ENCODE data around the gene ACSF3. TPM values are rescaled to one million over a fixed set of nuclear protein-coding genes. Genes with fewer than 3 reads are reported as not detected.

ACSF3 gene
- total RNA-seq, 1 experiment from 2014 or later: 74.5 TPM

GRCh38 chr16:89141884-89142267 lies 48.2 kb downstream of the ACSF3 start (continued):
- TF ChIP-seq CTCF (IDR thresholded peaks at IDR 0.05 in 2 of 3, conservative IDR thresholded peaks at IDR 0.05 in 1 of 3; ENCODE audit: borderline replicate concordance in 1 of 3, insufficient read depth in 1 of 3, low read depth in 2 of 3, low read length in 2 of 3) (no peak), SP1 (IDR thresholded peaks at IDR 0.05; ENCODE audit: low read depth) (no peak), SIN3A (IDR thresholded peaks at IDR 0.05; ENCODE audit: low read depth) (no peak), EGR1 (IDR thresholded peaks at IDR 0.05; ENCODE audit: low read depth) (no peak)

GRCh38 chr16:89142474-89143195 lies 49.0 kb downstream of the ACSF3 start:
- H3K9me2 ChIP-seq (ENCODE audit: insufficient read depth): no peaks in the 10 kb centered on the region
- ATAC-seq: peak; percentile 12; the same call in 1 of the 2 replicates
- peaks cover 9 to 12% of the 10 kb centered on the region in 2 experiments for H3K36me3 ChIP-seq (ENCODE audit: control insufficient read depth in 1 of 2, insufficient read depth in 2 of 2, low read length in 2 of 2)
- TF ChIP-seq ZBTB33 (IDR thresholded peaks at IDR 0.05; ENCODE audit: extremely low read depth, insufficient replicate concordance, low read length) (no peak), ZNF274 (IDR thresholded peaks at IDR 0.05; ENCODE audit: low read depth, low read length) (no peak), EZH2phosphoT487 (IDR thresholded peaks at IDR 0.05; ENCODE audit: borderline replicate concordance) (no peak), POLR2AphosphoS5 (IDR thresholded peaks at IDR 0.05; ENCODE audit: low read depth, low read length) (no peak), EGR1 (IDR thresholded peaks at IDR 0.05; ENCODE audit: low read depth) (no peak), EZH2 (IDR thresholded peaks at IDR 0.05) (no peak), SP1 (IDR thresholded peaks at IDR 0.05; ENCODE audit: low read depth) (no peak), REST (IDR thresholded peaks at IDR 0.05; ENCODE audit: low read depth) (no peak), TCF7L2 (IDR thresholded peaks at IDR 0.05; ENCODE audit: borderline replicate concordance, extremely low read depth, insufficient read depth, insufficient read length) (no peak), ATF3 (IDR thresholded peaks at IDR 0.05) (no peak)
- H3K27ac ChIP-seq (ENCODE audit: low read depth, low read length): no peak overlapping the region
- no peak overlapping the region for H2AFZ ChIP-seq (ENCODE audit: low read depth, low read length, poor library complexity, severe bottlenecking)
- H3K9ac ChIP-seq (ENCODE audit: low read length): no peak overlapping the region
- no peak overlapping the region for H3K4me2 ChIP-seq (ENCODE audit: low read length)
- H3K9me3 ChIP-seq (ENCODE audit: control insufficient read depth in 1 of 2, insufficient read depth in 1 of 2, low read depth in 1 of 2, low read length in 2 of 2): no peaks in the 10 kb centered on the region
- H3K4me3 ChIP-seq (replicated peaks in 1 of 2; ENCODE audit: low read depth in 1 of 2, low read length in 2 of 2): no peak overlapping the region
- ChIA-PET RAD21 (ENCODE audit: low non-redundant PET in 1 of 2, low total read pairs in 2 of 2, uncharacterized antibody in 2 of 2, unreplicated experiment in 2 of 2) (no interaction called here), CTCF (no interaction called here), POLR2A (no interaction called here)
- no peaks in the 10 kb centered on the region for H3K27me3 ChIP-seq (ENCODE audit: insufficient read depth, low read length)
- no peaks in the 10 kb centered on the region for H3K79me2 ChIP-seq (ENCODE audit: insufficient read depth, low read length)
- no peak for DNase-seq (ENCODE audit: low read depth, low spot score)
- BruUV-seq (replicated peaks): no TSS peak
- intact Hi-C loops (cut with micrococcal nuclease): no loop called here
- H3K4me1 ChIP-seq (ENCODE audit: control insufficient read depth in 1 of 2, insufficient read depth in 2 of 2, low read length in 2 of 2): no peaks in the 10 kb centered on the region
- no peaks in the 10 kb centered on the region for H4K20me1 ChIP-seq (ENCODE audit: insufficient read depth)
